ENCODE measurements around the gene INPP5D.
"Not testable (repeated sequence)": the region's sequence is repeated elsewhere in the genome, so short reads cannot be mapped to it uniquely, and the experiment has no call there.

The INPP5D gene

GRCh38 chr2:233092432-233093165 lies 32.5 kb downstream of the INPP5D start:
- DNase-seq (ENCODE audit: low read depth, low spot score) = no peak

DNA sequence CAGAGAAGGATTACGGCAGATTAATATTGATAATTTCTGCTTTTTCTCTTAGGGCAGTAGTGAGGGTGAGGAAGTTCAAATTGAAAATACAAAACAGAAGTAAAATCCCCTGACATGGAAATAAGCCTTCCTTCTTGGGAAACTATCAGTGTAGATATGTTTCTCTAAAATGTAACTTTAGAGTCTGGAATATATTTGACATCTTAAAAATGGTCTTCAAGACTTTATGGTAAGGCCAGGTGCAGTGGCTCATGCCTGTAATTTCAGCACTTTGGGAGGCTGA lies 33.0 kb downstream of the INPP5D start:
- DNase-seq (ENCODE audit: low read depth, low spot score) = no peak

- no peak for DNase-seq (ENCODE audit: low read depth, low spot score)
Observed at GRCh38 chr2:233093721-233094120, 33.6 kb downstream of the INPP5D start.

- DNase-seq (ENCODE audit: low read depth, low spot score) = no peak
Observed at GRCh38 chr2:233094614-233095013, 34.5 kb downstream of the INPP5D start.

GRCh38 chr2:233096006-233096405 lies 35.9 kb downstream of the INPP5D start:
- no peak for DNase-seq (ENCODE audit: low read depth, low spot score)

DNA sequence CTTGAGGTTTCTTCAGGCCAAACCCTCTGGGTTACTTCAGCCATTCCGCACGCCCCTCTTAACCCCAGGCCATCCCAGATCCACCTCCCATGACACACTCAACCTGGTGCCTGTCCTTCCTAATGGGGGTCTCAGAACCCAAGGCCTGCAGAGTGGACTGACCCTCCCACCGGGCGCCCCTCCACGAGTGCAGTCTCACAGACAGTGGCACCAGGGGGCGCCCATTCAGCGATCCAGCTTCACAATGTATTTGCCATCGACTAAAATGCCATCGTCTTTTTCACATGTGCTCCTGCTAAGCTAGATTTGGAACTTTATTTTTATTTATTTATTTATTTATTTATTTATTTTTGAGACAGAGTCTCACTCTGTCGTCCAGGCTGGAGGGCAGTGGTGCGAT lies 38.5 kb downstream of the INPP5D start:
- DNase-seq (ENCODE audit: low read depth, low spot score) = peak; percentile 31

- not testable (repeated sequence) for DNase-seq (ENCODE audit: low read depth, low spot score)
Observed at GRCh38 chr2:233099820-233100191, 39.7 kb downstream of the INPP5D start.

DNA sequence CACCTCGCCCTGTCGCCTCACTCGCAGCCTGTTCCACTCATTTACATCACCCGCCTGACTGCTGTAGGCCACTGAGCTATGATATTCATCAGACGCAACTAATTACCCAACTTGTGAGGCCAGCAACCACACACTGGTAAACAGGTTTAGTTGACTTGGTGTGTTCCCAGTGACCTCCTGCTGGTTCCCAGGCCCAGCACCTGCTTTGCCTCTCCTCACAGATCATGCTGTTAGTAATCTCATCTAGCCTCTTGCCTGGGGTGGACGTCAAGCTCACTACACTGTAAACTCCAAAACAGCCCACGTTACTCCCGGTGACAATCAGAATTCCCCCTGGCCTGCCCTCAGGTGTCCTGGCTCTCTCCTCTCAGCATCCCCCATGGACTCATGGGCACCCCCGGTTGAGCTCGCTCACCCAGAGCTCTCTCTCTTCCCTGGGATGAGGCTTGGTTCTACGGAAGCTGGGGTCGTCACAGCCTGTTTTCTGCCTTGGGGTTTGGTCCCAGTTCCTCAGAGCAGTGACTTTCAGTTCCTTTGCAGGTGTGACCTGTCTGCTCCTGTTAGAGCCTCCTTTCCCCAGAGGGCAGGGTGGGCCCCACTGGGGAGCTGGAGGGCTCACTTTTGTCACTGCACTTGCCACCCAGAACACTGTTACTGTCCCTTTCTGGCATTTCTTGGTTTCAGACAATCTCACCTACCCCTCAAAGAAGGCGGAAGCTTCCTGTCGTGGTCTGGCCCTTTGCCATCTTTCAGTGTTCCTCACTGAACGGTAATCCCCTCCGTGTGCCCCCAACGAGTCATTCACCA lies 40.3 kb downstream of the INPP5D start:
- DNase-seq (ENCODE audit: low read depth, low spot score) = no peak

DNA sequence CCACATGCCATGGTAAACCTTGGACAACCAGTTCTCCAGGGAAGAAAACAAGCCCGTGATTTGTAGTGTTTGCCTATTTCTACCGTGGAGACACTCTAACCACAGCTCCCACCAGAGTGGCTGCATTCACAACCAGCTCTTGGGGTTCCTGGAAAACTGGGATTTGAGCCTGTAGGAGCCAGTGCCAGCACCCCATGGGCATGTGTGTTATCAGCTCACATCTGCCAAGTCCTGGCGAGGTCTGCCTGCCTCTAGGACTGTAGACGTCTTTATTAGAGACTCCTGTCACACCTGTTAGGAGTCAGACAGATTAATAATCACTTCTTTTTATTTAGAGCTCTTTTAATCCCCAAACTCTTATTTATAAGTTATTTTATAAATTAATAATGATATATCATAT lies 41.0 kb downstream of the INPP5D start:
- no peak for DNase-seq (ENCODE audit: low read depth, low spot score)

- no peak for DNase-seq (ENCODE audit: low read depth, low spot score)
Observed at GRCh38 chr2:233101816-233102215, 41.7 kb downstream of the INPP5D start.

- no peak for DNase-seq (ENCODE audit: low read depth, low spot score)
Observed at GRCh38 chr2:233105156-233105895, 45.2 kb downstream of the INPP5D start.

- no peak for DNase-seq (ENCODE audit: low read depth, low spot score)
Observed at GRCh38 chr2:233105930-233106329, 45.8 kb downstream of the INPP5D start.

DNA sequence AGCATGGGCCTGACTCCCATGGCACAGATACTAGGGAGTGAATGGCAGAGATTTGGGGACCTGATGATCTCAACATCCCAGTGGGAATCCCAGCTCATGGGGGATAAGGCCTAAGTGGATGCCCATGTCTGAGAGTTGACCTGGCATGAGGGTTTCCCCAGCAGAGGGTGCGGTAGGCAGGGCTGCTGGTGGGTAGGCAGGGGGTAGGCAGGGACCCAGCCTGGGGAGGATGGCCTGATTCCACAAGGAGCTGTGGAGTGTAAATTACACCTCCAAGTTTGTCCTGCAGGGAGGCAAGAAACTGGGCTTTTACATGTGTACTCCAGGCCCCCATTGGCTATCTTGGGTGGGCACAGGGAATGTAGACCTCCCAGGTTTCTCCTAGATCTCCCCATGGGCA lies 46.9 kb downstream of the INPP5D start:
- no peak for DNase-seq (ENCODE audit: low read depth, low spot score)

DNA sequence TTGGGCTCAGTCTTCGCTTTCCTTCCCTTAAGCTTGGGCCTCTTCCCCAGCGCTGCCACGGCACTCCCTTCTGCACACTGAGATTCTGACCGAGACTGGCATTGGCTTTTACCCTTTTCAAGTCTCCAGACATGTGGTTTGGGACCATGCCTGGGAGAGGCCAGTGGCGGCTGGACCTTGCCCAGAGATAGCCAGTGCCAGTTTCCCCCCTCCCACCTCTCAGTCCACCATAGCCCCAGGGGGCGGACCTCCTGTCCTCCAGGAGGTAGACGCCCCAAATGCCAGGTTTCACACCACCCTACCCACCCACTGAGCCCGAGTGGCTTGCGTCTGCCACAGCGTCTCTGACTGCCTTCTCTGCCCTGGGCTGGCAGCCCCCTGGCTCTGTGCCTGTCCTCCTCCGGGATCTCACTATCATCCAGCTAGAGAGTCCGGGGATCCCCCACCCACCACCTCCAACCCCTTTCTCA lies 47.7 kb downstream of the INPP5D start:
- no peak for DNase-seq (ENCODE audit: low read depth, low spot score)

- no peak for DNase-seq (ENCODE audit: low read depth, low spot score)
Observed at GRCh38 chr2:233108611-233109490, 48.7 kb downstream of the INPP5D start.

- DNase-seq (ENCODE audit: low read depth, low spot score) = no peak
Observed at GRCh38 chr2:233111427-233111826, 51.3 kb downstream of the INPP5D start.

GRCh38 chr2:233112329-233112728 lies 52.2 kb downstream of the INPP5D start:
- DNase-seq (ENCODE audit: low read depth, low spot score) = no peak

DNA sequence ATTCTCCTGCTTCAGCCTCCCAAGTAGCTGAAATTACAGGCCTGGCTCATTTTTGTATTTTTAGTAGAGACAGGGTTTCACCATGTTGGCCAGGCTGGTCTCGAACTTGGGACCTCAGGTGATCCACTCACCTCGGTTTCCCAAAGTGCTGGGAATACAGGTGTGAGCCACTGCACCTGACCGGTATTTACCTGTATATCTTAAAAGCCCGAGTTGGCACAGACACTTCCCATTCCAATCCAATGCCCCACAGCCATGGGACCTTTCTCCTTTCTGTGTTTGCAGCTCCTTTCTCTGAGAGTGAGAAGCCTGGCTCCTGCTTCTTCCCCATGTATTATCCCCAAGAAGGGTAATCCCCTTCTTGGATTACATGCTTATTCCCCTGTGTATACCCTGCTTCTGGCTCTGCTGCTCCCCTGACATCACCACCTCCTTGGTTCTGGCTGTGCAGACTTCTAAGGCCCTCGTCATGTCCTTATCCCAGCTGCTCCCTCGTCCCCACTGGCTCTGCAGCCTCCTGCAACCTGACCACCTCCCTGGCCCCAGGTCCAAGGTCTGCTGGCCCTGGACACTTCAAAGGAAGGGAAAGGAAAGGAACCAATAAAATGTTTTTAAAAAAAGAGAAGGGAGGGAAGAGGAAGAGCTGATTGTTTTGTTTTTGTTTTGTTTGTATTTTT lies 52.8 kb downstream of the INPP5D start:
- DNase-seq (ENCODE audit: low read depth, low spot score) = no peak

GRCh38 chr2:233114421-233114861 lies 54.3 kb downstream of the INPP5D start:
- no peak for DNase-seq (ENCODE audit: low read depth, low spot score)

DNA sequence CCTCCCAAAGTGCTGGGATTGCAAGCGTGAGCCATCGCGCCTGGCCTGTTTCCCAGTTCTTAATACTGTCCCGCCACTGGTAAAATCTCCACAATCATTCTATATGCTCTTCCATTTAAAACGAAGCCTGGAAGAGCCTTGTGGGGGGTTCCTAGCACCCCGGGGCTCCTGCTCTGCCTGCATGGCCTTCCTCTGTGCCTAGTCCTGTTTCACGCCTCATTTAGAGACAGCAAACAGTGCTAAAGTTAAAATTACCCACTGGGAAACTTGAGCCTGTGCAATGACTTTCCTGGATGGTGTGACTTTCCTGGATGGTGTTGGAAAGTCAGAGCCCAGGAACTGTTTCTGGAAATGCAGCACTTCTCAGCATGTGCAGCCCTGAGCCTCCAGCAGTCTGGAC lies 55.0 kb downstream of the INPP5D start:
- no peak for DNase-seq (ENCODE audit: low read depth, low spot score)

- DNase-seq (ENCODE audit: low read depth, low spot score) = no peak
Observed at GRCh38 chr2:233115741-233116140, 55.6 kb downstream of the INPP5D start.

Measured in ELF-1 (cell line).